ENCODE data around the gene ASF1B.

- no peak for TF ChIP-seq GATA2 (IDR thresholded peaks at IDR 0.05; ENCODE audit: low read depth, low read length)
- TF ChIP-seq GATA3 (IDR thresholded peaks at IDR 0.05; ENCODE audit: low read depth, low read length), result no peak
Observed at GRCh38 chr19:14117668-14118164, 18.7 kb downstream of the ASF1B start, which contains the start of gene PRKACA.
